ENCODE results near the gene COX6A1.

DNA sequence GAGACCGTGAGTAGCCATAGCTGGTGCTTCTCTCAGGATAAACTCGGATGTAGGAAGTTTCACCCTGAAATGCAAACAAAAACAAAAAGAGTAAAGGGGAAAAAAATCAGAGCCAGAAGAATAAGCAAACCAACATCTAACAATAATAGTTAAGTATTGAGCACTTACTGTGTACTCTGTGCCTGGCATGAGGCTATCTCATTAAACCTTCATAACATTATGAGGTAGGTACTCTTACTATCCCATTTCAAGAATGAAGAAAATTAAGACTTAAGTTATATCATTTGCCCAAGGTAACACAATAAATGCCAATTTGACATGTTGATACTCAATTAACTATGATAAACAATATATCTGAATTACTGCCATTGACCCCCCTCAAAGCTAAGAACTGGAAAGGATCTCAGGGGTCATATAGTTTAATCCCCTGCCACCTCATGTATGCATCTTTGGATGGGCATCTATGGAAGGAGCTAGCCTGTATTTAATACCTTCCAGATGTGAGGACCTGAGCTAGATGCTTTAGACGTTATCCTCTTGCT lies 24.3 kb downstream of the COX6A1 start:
- TF ChIP-seq, protein P1, sequence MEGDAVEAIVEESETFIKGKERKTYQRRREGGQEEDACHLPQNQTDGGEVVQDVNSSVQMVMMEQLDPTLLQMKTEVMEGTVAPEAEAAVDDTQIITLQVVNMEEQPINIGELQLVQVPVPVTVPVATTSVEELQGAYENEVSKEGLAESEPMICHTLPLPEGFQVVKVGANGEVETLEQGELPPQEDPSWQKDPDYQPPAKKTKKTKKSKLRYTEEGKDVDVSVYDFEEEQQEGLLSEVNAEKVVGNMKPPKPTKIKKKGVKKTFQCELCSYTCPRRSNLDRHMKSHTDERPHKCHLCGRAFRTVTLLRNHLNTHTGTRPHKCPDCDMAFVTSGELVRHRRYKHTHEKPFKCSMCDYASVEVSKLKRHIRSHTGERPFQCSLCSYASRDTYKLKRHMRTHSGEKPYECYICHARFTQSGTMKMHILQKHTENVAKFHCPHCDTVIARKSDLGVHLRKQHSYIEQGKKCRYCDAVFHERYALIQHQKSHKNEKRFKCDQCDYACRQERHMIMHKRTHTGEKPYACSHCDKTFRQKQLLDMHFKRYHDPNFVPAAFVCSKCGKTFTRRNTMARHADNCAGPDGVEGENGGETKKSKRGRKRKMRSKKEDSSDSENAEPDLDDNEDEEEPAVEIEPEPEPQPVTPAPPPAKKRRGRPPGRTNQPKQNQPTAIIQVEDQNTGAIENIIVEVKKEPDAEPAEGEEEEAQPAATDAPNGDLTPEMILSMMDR (IDR thresholded peaks at IDR 0.05): no peak
- TF ChIP-seq ZFX (IDR thresholded peaks at IDR 0.05; ENCODE audit: borderline replicate concordance): no peak

Measured in 22Rv1 (cell line).